GM18505 (cell line): Measurements from ENCODE around the gene GRIK4.
A peak's percentile ranks its signal among the peaks of the same experiment; 100 is the strongest.

ENCODE experiments used
- ATAC-seq: cut with Tn5 transposase; IDR thresholded peaks from one replicate; pipeline ENCODE4 v1.9.1; 2021; ENCODE audit not compliant: unreplicated experiment
- POLR2A ChIP-seq: IDR thresholded peaks from 4 replicates; pipeline ENCODE4 v1.6.1; 2011; ENCODE audit warnings: borderline replicate concordance; ENCODE audit not compliant: insufficient read depth, insufficient read length; ENCODE audit errors: extremely low read depth

Gene GRIK4

DNA sequence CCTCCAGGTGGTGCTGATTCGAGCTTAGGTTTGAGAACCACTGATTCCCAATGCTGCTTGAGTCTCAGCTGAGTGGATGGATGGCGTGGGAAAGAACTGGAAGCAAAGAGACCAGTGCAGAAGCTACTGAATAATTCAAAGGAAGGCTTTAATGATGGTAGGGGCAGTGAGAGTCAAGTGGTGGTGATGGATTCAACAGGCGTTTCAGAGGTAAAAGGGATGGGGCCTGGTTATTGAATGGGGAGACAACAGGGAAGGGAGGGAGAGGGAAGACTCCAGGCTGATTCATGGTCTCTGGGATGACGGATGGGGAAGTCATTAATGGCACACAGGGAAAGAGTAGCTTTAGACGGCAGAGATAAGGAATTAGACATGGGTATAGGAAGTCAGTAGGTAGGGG lies 408.0 kb downstream of the GRIK4 start:
- ATAC-seq: no peak
- TF ChIP-seq POLR2A: no peak

DNA sequence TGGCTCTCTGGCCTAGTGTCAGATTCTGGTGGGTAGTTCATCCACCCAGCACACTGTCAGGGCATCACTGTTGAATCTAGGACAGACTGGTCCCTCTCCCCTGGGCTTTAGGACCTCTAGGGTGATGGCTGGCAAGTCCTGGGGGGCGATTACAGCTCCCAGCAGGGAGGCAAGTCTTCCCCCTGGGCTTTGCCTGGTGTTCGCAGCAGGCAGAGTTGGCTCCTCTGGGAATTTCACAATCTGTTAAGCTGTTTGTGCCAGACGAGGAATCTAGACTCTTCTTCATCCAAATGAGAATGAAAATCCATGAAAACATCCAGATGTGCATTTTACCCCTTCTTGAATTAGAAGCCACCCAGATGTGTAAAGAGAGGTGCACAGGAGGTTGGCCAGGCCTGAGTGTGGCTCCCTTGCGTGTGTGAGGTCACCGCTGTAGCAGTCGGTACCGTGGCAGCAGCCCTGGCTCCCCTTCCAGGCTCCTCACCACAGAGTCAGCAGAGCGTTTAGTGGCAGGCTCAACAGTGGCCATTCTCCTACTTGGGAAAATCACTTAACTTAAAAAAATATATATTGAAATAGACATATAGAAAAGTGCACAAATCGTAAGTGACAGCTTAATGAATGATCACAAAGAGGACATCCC lies 412.4 kb downstream of the GRIK4 start:
- ATAC-seq: no peak
- TF ChIP-seq POLR2A: no peak

DNA sequence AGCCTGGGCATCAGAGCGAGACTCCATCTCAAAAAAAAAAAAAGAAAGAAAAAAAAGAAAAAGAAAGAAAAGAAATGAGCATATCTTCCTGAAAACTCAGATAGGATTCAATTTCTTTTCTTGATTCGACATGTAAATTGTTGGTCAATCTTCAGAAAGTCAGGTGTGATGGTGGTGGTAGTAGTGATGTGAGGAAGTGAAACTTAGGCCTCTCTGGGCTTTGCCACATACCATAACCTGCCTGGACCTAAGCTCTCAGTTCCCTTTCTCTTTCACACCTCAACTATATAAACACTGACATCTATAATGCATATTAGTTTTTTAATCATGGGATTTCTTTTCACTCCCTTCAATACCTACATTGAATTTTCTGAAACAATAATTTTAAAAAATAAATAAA lies 414.4 kb downstream of the GRIK4 start:
- TF ChIP-seq POLR2A: no peak
- ATAC-seq: peak; percentile 96

DNA sequence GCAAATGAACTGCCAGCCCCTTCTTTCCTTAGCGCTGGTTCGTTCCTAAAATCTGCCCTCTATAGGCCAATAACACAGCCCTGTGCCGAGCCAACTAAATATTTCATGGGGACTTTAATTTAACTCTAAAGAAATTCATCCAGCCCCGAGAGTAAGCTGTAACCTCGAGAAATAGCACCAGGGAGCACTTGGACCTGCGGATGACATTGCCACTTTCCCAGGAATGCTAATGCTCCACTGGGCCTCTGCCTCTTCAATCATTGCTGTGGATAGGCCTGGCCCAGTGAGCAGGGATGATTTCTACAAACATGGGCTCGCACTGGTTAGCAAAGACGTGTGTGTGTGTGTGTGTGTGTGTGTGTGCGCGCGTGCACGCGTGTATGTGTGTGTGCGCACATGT lies 417.1 kb downstream of the GRIK4 start:
- no peak for TF ChIP-seq POLR2A
- no peak for ATAC-seq

DNA sequence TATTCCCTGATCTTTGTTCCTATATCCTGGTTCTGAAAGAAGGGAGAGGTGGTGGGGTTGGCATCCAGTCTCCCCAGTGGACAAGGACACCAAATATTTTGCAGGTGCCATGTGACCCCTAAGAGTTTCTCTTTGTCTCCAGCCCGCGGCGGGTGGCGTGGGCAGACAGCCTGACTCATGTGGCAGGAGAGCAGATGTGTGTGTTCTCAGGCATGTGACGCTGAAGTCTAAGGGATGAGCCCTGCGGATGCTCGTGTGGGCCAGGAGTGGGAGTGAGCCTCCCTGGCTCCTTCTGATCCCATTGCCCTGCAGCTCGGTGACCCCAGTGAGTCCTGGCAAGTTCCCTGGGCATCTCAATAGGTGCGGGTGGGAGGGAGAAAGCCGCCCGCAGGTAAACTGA lies 417.5 kb downstream of the GRIK4 start:
- no peak for ATAC-seq
- TF ChIP-seq POLR2A: no peak

DNA sequence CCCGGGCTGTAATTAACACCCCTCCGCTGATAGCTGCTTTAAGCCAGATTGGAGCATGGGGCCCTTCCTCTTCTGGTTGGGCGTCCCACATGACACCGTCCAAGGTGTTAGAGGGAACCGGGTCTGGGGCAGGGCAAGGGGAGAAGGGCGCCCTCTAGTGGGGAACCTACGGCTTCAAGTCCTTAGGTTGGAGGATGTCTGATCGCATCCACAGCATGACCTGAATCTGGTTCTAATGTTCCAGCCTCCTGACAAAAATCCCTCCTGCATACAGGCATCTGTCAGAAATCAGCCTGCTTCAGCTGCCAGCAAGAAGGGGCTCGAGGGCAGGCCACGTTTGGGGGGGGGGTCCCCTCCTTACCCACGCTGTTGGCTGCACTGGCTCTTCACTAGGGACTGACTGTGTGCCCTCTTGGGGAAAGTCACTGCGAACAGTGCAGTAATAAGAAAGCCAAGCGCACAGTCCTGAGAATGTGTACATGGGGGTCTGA lies 418.2 kb downstream of the GRIK4 start:
- no peak for TF ChIP-seq POLR2A
- ATAC-seq: no peak

DNA sequence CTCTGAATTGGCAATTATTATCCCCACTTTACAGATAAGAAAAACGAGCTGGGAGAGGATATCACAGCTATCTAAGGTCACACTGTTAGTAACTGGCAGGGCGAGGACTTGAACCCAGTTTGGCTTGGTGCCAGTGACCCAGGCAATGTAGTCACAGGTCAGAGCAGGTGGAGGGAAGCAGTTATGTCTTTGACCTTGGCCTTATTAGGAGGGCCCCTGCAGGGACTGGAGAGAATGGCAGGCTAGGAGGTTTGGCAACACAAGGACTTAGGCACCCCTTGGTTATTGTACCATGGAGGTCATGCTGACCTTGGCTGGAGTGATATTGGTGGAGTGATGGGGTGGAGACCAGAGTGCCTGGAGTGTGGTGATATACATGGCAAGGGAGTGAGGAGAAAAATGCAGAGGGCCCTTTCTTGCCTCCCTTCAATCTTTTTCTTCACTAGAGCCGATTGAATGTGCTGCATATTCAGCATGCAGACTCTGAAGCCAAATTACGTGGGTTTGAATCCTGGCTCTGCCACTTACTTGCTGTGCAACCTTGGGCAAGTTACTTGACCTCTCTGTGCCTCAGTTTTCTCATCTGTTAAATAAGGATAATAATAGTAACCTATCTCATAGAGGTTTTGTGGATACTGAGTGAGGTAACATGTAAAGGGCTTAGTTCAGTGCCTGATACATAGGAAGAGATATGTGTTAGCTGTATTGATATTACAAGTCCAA lies 419.7 kb downstream of the GRIK4 start:
- ATAC-seq: no peak
- no peak for TF ChIP-seq POLR2A

DNA sequence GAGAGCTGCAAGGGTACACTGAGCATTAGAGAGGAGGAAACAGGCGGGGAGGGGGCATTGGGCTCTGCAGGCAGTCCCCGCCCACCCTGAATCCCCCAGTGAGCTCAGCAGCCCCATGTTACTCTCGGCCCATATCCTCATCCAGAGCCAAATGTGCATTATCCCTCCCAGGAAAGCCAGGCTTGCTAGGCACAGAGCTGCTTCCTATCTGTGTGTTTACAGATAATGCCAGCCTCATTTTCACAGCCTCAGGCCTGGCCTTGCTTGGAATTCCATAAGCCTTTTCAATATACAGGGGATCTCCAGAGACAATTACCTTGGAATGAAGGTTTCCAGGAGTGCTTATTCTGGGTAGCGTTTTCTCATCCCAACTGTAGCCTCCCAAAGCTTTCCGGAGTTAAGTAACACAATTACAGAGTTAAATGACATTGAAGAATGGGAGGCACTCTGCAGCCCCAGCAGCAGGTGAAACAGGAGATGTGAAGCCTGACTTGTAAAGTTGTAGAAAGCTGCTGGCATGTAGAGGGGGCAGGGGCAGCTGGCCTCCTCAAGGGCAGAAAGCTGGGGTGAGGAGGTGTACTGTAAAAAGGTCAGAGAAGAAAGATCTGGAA lies 420.9 kb downstream of the GRIK4 start:
- ATAC-seq: no peak
- TF ChIP-seq POLR2A: no peak

DNA sequence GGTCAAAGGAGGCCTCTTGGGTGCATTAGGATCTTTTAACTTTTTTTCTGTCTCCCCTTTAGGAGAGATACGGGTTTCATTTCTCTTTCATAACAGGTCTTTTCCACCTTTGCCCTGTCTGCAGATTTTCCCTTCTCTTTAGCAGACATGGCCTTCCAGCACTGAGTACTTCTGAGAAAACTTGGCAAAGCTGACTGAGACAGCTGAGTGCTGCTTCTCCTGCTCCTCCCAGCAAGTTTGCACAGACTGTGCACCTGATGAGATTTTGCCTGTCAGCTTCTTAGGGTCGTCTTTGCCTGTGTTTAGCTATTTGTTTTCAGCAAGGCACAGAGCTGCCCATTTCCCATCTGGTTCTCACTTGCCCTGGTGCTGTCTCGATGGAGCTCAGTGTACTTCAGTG lies 424.8 kb downstream of the GRIK4 start:
- ATAC-seq: no peak
- TF ChIP-seq POLR2A: no peak

DNA sequence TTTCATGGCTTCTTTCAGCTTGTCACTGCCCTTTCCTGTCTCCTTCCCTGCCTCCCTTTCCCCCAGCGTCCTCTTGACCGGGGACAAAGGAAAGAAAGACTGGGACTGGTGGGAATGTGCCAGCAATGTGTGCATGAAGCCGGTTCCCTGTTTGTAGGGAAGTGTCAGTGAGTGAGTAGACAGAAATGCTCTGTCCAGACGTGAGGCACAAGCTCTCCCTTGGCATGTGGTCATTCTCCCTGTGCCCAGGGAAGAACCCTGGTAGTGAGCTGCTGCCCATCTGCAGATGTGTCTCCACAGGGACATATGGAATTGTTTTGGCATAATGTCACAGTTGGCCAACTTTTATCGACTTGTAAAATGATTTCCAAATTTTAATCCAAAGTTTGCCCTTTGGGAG lies 426.0 kb downstream of the GRIK4 start:
- TF ChIP-seq POLR2A: no peak
- ATAC-seq: no peak

DNA sequence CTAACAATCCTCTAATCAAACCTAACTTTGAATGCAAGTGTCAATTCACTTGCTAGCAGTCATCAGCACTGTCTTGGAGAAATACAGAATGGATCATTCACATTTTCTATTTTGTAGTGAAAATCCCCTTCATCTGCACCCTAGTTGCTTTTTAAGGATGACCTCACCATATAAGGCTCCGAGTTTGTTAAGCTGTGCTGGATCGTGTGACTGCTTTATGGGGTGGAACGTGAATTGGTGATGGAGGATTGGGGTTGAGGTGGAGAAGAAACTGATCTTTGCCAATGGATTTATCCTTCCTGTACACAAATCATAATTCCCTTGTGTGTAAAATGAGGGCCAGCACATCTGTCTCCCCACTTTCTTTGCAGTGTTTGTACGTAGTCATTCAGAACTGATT lies 426.7 kb downstream of the GRIK4 start:
- ATAC-seq: no peak
- TF ChIP-seq POLR2A: no peak

DNA sequence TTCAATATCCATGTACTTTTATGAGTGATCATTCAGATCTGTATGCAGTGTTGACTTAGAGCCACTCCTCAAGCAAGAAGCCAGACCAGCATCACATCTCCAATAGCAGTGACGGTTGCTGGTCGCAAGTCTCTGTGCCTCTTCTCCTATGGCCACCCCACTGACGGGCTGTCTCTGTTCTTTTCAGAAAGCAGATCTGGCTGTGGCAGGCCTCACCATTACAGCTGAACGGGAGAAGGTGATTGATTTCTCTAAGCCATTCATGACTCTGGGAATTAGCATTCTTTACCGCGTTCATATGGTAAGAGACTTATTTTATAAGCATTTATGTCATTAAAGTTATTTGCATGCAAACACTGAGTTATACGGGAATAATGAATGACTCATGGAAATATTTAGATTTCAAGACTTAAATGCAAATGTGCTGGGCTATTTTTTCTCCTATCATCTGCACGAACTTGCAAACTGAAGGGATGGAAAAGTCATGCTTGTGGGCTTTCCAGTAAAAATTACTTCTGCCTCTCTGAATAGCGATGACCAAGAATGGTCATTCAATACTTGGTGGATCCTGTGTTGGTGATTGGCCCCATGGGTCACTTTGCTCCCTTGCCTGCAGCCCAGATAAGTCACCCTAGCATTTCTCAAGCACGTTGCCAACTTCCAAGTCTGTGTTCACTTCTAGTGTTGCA lies 428.8 kb downstream of the GRIK4 start:
- TF ChIP-seq POLR2A: no peak
- ATAC-seq: no peak

DNA sequence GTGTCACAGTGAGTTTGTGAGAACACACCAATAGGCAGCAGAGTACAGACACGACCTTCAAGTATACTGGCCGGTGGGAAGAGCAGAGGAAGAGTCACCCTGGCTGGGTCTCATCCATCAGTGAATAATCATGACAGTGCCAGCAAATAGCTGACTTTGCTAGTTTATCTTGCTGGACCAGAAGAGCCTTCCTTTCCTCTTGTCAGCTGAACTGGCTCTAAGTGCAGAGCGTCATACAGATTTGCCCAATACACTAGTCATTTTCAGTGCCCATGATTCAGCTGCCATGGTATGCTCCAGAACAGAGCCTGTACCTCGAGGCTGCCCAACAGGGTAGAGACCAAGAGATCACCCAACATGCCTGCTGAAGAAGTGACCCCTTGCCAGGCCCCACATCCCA lies 429.5 kb downstream of the GRIK4 start:
- no peak for TF ChIP-seq POLR2A
- ATAC-seq: no peak
